Body of pancreas (tissue), 4 donors: Measurements from ENCODE around the gene TUT4. TPM values are rescaled to one million over a fixed set of nuclear protein-coding genes. Genes with fewer than 3 reads are reported as not detected.

Experiments used
- ATAC-seq: fragments of 150-250 bp; one replicate; pipeline ENCODE4 v1.9.1; 2016
- DNase-seq, 4 donors: peaks; one replicate each; pipeline ENCODE4 v3.0.0-alpha.2; 2019
- H3K27ac ChIP-seq, 4 donors: fragments of 200-600 bp; sonication (generic); 1 replicate in 3 of 4; 2 replicates in 1 of 4; pipeline versions ENCODE4 v1.5.1 to v1.6.1; 2016 to 2019; ENCODE audit warnings: mild to moderate bottlenecking in 1 of 4, mixed read lengths in 1 of 4, moderate library complexity in 1 of 4
- H3K27me3 ChIP-seq, 2 donors: fragments of 200-600 bp; sonication (generic); one replicate each; pipeline ENCODE4 v1.6.0; 2016; ENCODE audit warnings: mild to moderate bottlenecking in 1 of 2
- H3K36me3 ChIP-seq, 2 donors: fragments of 200-600 bp; sonication (generic); replicated peaks in 1 of 2; 2 replicates each; pipeline ENCODE4 v1.5.1; 2016; ENCODE audit warnings: low read depth in 2 of 2; ENCODE audit not compliant: insufficient read depth in 1 of 2
- H3K4me1 ChIP-seq: fragments of 200-600 bp; sonication (generic); one replicate; pipeline ENCODE4 v1.6.0; 2016
- H3K4me3 ChIP-seq, 2 donors: fragments of 200-600 bp; sonication (generic); 1 replicate in 1 of 2; 2 replicates in 1 of 2; pipeline ENCODE4 v1.5.1; 2016 to 2019
- H3K9me3 ChIP-seq, 3 donors: fragments of 200-600 bp; sonication (generic); 1 replicate in 2 of 3; 2 replicates in 1 of 3; pipeline ENCODE4 v1.5.1; 2016
- POLR2A ChIP-seq, 3 donors: fragments of 450-650 bp; IDR thresholded peaks; one replicate each; pipeline ENCODE4 v1.6.1; 2016; ENCODE audit warnings: antibody characterized with exemption in 3 of 3, mild to moderate bottlenecking in 2 of 3
- WGBS, 2 donors: methylation state at CpG; one replicate each; pipeline ENCODE4 v1.1.5; 2017; 5-methylcytosine and 5-hydroxymethylcytosine counted together
- intact Hi-C: fragments of 100-400 bp; cut with DNase I; formaldehyde crosslinking; loops from one replicate; pipeline ENCODE4 v1.15.1; 2023
- total RNA-seq, 2 donors: library from RNA; depleted of rRNA; stranded (reverse); fragments of >200 nt; gene quantifications; one replicate each; pipeline ENCODE4 v1.1.0, GENCODE V29; 2016
- TF ChIP-seq, protein P1 (sequence below), 7 experiments: fragments of 450-650 bp in 4 of 7; fragments of 200-600 bp in 3 of 7; sonication (generic) in 3 of 7; IDR thresholded peaks; one replicate each; pipeline ENCODE4 v1.5.1; 2016 to 2019; ENCODE audit warnings: antibody characterized with exemption in 7 of 7

Gene TUT4
- total RNA-seq, 2 donors from 2014 or later: 41.8 to 59.3 TPM

DNA sequence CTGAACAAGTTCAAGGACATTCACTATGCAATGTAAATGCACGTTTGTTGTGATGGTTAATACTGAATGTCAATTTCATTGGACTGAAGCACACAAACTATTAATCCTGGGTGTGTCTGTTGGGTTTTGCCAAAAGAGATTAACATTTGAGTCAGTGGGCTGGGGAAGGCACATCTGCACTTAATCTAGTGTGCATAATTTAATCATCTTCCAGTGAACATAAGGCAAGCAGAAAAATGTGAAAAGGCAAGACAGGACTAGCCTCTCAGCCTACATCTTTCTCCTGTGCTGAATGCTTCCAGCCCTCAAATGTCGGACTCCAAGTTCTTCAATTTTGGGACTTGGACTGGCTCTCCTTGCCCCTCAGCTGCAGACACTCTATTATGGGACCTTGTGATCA is 108.4 kb downstream of the TUT4 start:
- Histone ChIP-seq H3K36me3 (peaks cover 0 to 5% of the 10 kb centered on the region in 2 donors), H3K4me1 (no peaks in the 10 kb centered on the region), H3K9me3 (no peaks in the 10 kb centered on the region), H3K4me3 (no peak overlapping the region), H3K27me3 (no peaks in the 10 kb centered on the region), H3K27ac (no peak overlapping the region)
- intact Hi-C loops: no loop called here
- ATAC-seq (no peak), DNase-seq (no peak)
- no peak for TF ChIP-seq POLR2A (IDR thresholded peaks at IDR 0.05)
- TF ChIP-seq, protein P1, sequence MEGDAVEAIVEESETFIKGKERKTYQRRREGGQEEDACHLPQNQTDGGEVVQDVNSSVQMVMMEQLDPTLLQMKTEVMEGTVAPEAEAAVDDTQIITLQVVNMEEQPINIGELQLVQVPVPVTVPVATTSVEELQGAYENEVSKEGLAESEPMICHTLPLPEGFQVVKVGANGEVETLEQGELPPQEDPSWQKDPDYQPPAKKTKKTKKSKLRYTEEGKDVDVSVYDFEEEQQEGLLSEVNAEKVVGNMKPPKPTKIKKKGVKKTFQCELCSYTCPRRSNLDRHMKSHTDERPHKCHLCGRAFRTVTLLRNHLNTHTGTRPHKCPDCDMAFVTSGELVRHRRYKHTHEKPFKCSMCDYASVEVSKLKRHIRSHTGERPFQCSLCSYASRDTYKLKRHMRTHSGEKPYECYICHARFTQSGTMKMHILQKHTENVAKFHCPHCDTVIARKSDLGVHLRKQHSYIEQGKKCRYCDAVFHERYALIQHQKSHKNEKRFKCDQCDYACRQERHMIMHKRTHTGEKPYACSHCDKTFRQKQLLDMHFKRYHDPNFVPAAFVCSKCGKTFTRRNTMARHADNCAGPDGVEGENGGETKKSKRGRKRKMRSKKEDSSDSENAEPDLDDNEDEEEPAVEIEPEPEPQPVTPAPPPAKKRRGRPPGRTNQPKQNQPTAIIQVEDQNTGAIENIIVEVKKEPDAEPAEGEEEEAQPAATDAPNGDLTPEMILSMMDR (IDR thresholded peaks at IDR 0.05): no peak
- 82 to 88% methylated on average over 2 of the region's 2 CpGs for WGBS, 2 donors

DNA sequence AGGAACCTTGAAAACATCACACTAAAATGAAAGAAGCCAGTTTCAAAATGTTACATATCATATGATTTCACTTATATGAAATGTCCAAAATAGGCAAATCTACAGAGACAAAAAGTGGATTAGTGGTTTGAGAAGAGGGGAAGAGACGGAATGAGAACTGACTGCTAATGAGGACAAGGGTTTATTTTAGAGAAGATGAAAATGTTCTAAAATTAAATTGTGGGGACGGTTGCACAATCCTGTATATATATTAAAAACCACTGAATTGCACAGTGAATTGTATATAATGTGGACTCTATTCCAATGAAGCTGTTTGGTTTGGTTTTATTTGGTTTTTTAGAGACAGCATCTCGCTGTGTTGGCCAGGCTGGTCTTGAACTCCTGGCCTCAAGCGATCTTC is 112.9 kb downstream of the TUT4 start:
- peaks cover 0 to 9% of the 10 kb centered on the region in 2 donors for H3K36me3 ChIP-seq
- no peak for TF ChIP-seq POLR2A (IDR thresholded peaks at IDR 0.05)
- TF ChIP-seq, protein P1 (IDR thresholded peaks at IDR 0.05): no peak
- ATAC-seq: no peak
- H3K9me3 ChIP-seq: no peaks in the 10 kb centered on the region
- intact Hi-C loops: no loop called here
- H3K4me1 ChIP-seq: no peaks in the 10 kb centered on the region
- H3K4me3 ChIP-seq: no peak overlapping the region
- H3K27ac ChIP-seq: no peak overlapping the region
- 84 to 92% methylated on average over 4 of the region's 4 CpGs for WGBS, 2 donors
- no peaks in the 10 kb centered on the region for H3K27me3 ChIP-seq
- DNase-seq: no peak

DNA sequence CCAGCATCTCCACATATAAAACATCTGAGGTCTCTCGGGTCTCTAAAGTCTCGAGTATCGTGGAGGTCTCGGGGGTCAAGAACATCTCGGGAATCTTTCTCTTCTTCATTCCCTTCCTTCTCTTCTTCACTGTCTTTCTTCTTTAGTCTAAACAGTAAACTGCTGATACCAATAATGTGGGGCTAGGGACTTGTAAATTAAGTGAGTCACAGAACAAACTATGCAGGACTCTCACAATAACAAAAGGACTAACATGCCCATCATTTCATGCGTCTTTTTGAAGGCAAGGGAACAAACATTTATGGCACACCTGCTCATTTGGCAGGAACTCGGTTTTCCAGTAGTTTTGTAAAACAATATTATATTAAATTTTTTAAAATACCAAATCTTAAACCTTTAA is 116.1 kb downstream of the TUT4 start:
- Histone ChIP-seq H3K27ac (no peak overlapping the region), H3K9me3 (no peaks in the 10 kb centered on the region), H3K4me3 (no peak overlapping the region), H3K4me1 (no peaks in the 10 kb centered on the region), H3K27me3 (no peaks in the 10 kb centered on the region), H3K36me3 (peaks cover 0 to 17% of the 10 kb centered on the region in 2 donors)
- intact Hi-C loops: no loop called here
- DNase-seq (no peak), ATAC-seq (no peak)
- TF ChIP-seq POLR2A (IDR thresholded peaks at IDR 0.05): no peak
- TF ChIP-seq, protein P1 (IDR thresholded peaks at IDR 0.05): no peak
- 79 to 80% methylated on average over 7 of the region's 7 CpGs for WGBS, 2 donors

DNA sequence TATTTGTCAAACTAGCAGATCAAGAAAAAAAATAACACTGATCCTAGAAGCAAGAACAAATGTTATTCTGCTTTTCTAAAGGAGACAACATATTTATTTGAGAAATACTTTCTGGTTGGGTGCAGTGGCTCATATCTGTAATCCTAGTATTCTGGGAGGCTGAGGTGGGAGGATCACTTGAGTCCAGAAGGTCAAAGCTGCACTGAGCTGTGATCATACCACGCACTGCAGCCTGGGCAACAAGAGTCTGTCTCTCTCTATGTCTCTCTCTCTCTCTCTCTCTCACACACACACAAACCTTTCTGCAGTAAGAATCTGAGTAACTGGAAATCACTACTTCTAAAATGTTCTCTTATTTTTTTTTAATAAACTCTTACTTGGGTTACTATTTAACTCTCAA is 117.2 kb downstream of the TUT4 start:
- intact Hi-C loops: no loop called here
- Histone ChIP-seq H3K9me3 (no peaks in the 10 kb centered on the region), H3K4me3 (no peak overlapping the region), H3K4me1 (no peaks in the 10 kb centered on the region), H3K36me3 (peaks cover 0 to 20% of the 10 kb centered on the region in 2 donors), H3K27ac (no peak overlapping the region), H3K27me3 (no peaks in the 10 kb centered on the region)
- WGBS, 2 donors: 93 to 94% methylated on average over 1 of the region's 1 CpG
- no peak for TF ChIP-seq POLR2A (IDR thresholded peaks at IDR 0.05)
- TF ChIP-seq, protein P1 (IDR thresholded peaks at IDR 0.05): no peak
- no peak for ATAC-seq
- no peak for DNase-seq

DNA sequence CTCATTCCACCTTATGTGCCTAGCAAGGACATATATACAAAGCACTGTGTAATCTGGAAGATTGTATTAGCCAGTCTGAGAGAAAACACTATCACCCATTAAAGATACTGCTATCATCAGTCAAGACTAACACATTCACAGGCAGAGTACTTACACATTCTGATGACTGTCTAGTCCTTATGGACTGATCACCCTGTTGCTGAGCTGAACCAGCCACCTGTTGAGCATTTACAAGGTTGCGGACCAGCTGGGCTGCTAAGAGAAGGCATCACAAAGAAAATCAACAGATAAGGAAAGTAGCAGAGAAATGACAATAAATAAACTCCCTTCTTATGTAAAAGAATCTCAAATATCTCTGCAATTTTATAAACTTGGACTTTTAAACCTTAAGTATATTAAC is 117.7 kb downstream of the TUT4 start:
- H3K4me1 ChIP-seq: no peaks in the 10 kb centered on the region
- intact Hi-C loops: no loop called here
- H3K27me3 ChIP-seq: no peaks in the 10 kb centered on the region
- no peak for DNase-seq
- H3K4me3 ChIP-seq: no peak overlapping the region
- TF ChIP-seq, protein P1 (IDR thresholded peaks at IDR 0.05): no peak
- no peak for TF ChIP-seq POLR2A (IDR thresholded peaks at IDR 0.05)
- no peak for ATAC-seq
- H3K27ac ChIP-seq: no peak overlapping the region
- peaks cover 0 to 20% of the 10 kb centered on the region in 2 donors for H3K36me3 ChIP-seq
- H3K9me3 ChIP-seq: no peaks in the 10 kb centered on the region
- 88 to 100% methylated on average over 1 of the region's 1 CpG for WGBS, 2 donors
